Endothelial cell of umbilical vein (primary cell): ENCODE measurements around the gene TIPRL.

Source experiments
- JUN ChIP-seq: IDR thresholded peaks from 2 replicates; pipeline ENCODE4 v1.6.1; 2011; ENCODE audit warnings: borderline replicate concordance, low read depth; ENCODE audit not compliant: insufficient read length, insufficient read depth
- TF ChIP-seq, protein P1 (sequence below), 2 donors: IDR thresholded peaks; 1 replicate in 1 of 2; 2 replicates in 1 of 2; pipeline ENCODE4 v1.5.1; 2011; ENCODE audit warnings: low read length in 2 of 2, mild to moderate bottlenecking in 2 of 2, moderate library complexity in 2 of 2, control low read depth in 1 of 2, inconsistent platforms in 1 of 2, low read depth in 1 of 2; ENCODE audit not compliant: insufficient read depth in 1 of 2; ENCODE audit errors: extremely low read depth in 1 of 2

DNA sequence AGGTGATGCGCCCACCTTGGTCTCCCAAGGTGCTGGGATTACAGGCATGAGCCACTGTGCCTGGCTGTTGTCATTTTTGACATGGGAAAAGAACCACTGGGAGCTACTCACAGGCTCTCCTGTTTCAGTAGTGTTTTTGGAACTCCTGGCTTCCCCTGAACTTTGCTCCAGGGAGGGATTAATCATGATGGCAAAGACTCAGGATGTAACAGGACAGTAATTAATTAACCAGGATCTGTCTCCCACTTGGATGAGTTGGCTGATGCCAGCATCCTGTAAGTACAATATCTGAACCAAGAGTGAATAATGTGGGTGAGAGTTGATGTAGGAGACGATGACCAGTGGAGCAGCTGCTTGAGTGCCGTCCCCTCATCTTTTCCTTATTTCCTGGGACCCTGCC is 51.9 kb downstream of the TIPRL start:
- TF ChIP-seq, protein P1, sequence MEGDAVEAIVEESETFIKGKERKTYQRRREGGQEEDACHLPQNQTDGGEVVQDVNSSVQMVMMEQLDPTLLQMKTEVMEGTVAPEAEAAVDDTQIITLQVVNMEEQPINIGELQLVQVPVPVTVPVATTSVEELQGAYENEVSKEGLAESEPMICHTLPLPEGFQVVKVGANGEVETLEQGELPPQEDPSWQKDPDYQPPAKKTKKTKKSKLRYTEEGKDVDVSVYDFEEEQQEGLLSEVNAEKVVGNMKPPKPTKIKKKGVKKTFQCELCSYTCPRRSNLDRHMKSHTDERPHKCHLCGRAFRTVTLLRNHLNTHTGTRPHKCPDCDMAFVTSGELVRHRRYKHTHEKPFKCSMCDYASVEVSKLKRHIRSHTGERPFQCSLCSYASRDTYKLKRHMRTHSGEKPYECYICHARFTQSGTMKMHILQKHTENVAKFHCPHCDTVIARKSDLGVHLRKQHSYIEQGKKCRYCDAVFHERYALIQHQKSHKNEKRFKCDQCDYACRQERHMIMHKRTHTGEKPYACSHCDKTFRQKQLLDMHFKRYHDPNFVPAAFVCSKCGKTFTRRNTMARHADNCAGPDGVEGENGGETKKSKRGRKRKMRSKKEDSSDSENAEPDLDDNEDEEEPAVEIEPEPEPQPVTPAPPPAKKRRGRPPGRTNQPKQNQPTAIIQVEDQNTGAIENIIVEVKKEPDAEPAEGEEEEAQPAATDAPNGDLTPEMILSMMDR (IDR thresholded peaks at IDR 0.05; ENCODE audit: extremely low read depth in 1 of 2, insufficient read depth in 1 of 2, low read depth in 1 of 2, low read length in 2 of 2), result no peak
- no peak for TF ChIP-seq JUN
